Osteoblast (primary cell): Measurements from ENCODE around the gene SCN8A. TPM values are rescaled to one million over a fixed set of nuclear protein-coding genes. Genes with fewer than 3 reads are reported as not detected.

Source experiments
- DNase-seq: peaks from one replicate; pipeline ENCODE4 v3.0.0; 2011; ENCODE audit warnings: low spot score, mixed read lengths; ENCODE audit not compliant: insufficient read length; ENCODE audit errors: missing footprints
- H2AFZ ChIP-seq: 2 replicates; pipeline ENCODE4 v1.6.0; 2011; ENCODE audit warnings: mild to moderate bottlenecking, low read length
- H3K27ac ChIP-seq: 2 replicates; pipeline ENCODE4 v1.5.1; 2011; ENCODE audit warnings: mild to moderate bottlenecking, low read depth, low read length, moderate library complexity
- H3K27me3 ChIP-seq: 2 replicates; pipeline ENCODE4 v1.6.0; 2012; ENCODE audit warnings: mild to moderate bottlenecking, control low read depth, inconsistent platforms, low read length, moderate library complexity; ENCODE audit not compliant: insufficient read depth
- H3K36me3 ChIP-seq: 2 replicates; pipeline ENCODE4 v1.5.1; 2011; ENCODE audit warnings: mild to moderate bottlenecking, low read length, control low read depth, moderate library complexity; ENCODE audit not compliant: insufficient read depth
- H3K4me1 ChIP-seq: 2 replicates; pipeline ENCODE4 v1.5.1; 2011; ENCODE audit warnings: mild to moderate bottlenecking, low read length, control low read depth, moderate library complexity; ENCODE audit not compliant: insufficient read depth
- H3K4me2 ChIP-seq: 2 replicates; pipeline ENCODE4 v1.6.0; 2011; ENCODE audit warnings: mild to moderate bottlenecking, low read length; ENCODE audit not compliant: insufficient read depth
- H3K4me3 ChIP-seq: fragments of 200-600 bp; sonication (generic); 3 replicates; pipeline ENCODE4 v1.5.1; 2012; ENCODE audit warnings: mild to moderate bottlenecking, low read length, inconsistent platforms; ENCODE audit not compliant: insufficient read depth
- H3K79me2 ChIP-seq: 2 replicates; pipeline ENCODE4 v1.6.0; 2012; ENCODE audit warnings: mild to moderate bottlenecking, low read length, control low read depth, inconsistent platforms; ENCODE audit not compliant: insufficient read depth
- H3K9me3 ChIP-seq: 2 replicates; pipeline ENCODE4 v1.5.1; 2011; ENCODE audit warnings: low read depth, low read length, control low read depth
- H4K20me1 ChIP-seq: 2 replicates; pipeline ENCODE4 v1.6.0; 2012; ENCODE audit warnings: mild to moderate bottlenecking, low read length, control low read depth; ENCODE audit not compliant: insufficient read depth
- CTCF ChIP-seq: IDR thresholded peaks from 2 replicates; pipeline ENCODE4 v1.5.1; 2011; ENCODE audit warnings: mild to moderate bottlenecking, low read depth, low read length, moderate library complexity; ENCODE audit errors: extremely low read depth
- total RNA-seq: library from RNA; depleted of rRNA; stranded (reverse); fragments of >200 nt; gene quantifications from 2 replicates; pipeline ENCODE4 v1.2.3, GENCODE V29; 2012

Gene SCN8A
- 24.5 and 26.4 TPM in 2 replicates for total RNA-seq

GRCh38 chr12:51591016-51591901 lies at the start of gene SCN8A:
Gene SCN8A (plus strand): TSS chr12:51591233. CDS start chr12:51662818, 71,585 bp downstream.
- H3K27me3 ChIP-seq = no peaks in the 10 kb centered on the region
- H3K36me3 ChIP-seq = no peaks in the 10 kb centered on the region
- H3K79me2 ChIP-seq = peaks cover 49% of the 10 kb centered on the region
- no peaks in the 10 kb centered on the region for H3K9me3 ChIP-seq
- peak within 1 kb of the TSS; percentile 56 for H3K27ac ChIP-seq
- H3K4me2 ChIP-seq = peak within 1 kb of the TSS; percentile 87
- TF ChIP-seq CTCF = no peak
- peak; percentile 94 for DNase-seq
- H4K20me1 ChIP-seq = peaks cover 38% of the 10 kb centered on the region
- peaks cover 6% of the 10 kb centered on the region for H3K4me1 ChIP-seq
- H2AFZ ChIP-seq = peak within 1 kb of the TSS; percentile 94
- H3K4me3 ChIP-seq = peak within 1 kb of the TSS; percentile 88

- no peak overlapping the region for H3K4me3 ChIP-seq
- H3K79me2 ChIP-seq = no peaks in the 10 kb centered on the region
Measured at GRCh38 chr12:51546097-51546496, 44.9 kb upstream of the SCN8A start.

GRCh38 chr12:51547606-51548005 lies 43.4 kb upstream of the SCN8A start:
- TF ChIP-seq CTCF = no peak
- no peaks in the 10 kb centered on the region for H3K9me3 ChIP-seq
- H3K27ac ChIP-seq = no peak overlapping the region
- no peak overlapping the region for H2AFZ ChIP-seq
- H3K4me1 ChIP-seq = no peaks in the 10 kb centered on the region
- H3K79me2 ChIP-seq = no peaks in the 10 kb centered on the region
- no peaks in the 10 kb centered on the region for H3K36me3 ChIP-seq
- no peak overlapping the region for H3K4me2 ChIP-seq
- no peak for DNase-seq
- H3K4me3 ChIP-seq = no peak overlapping the region
- peaks cover 3% of the 10 kb centered on the region for H3K27me3 ChIP-seq
- H4K20me1 ChIP-seq = no peaks in the 10 kb centered on the region

More at GRCh38 chr12:51546097-51546496, 44.9 kb upstream of the SCN8A start:
- no peaks in the 10 kb centered on the region for H3K9me3 ChIP-seq
- H3K27ac ChIP-seq = no peak overlapping the region
- H4K20me1 ChIP-seq = no peaks in the 10 kb centered on the region
- H3K36me3 ChIP-seq = no peaks in the 10 kb centered on the region
- no peak overlapping the region for H2AFZ ChIP-seq
- TF ChIP-seq CTCF = no peak
- no peak for DNase-seq
- H3K27me3 ChIP-seq = peaks cover 3% of the 10 kb centered on the region
- H3K4me2 ChIP-seq = no peak overlapping the region
- no peaks in the 10 kb centered on the region for H3K4me1 ChIP-seq

- Histone ChIP-seq H3K4me3 (no peak overlapping the region), H3K4me2 (no peak overlapping the region), H3K36me3 (no peaks in the 10 kb centered on the region), H3K27me3 (peaks cover 3% of the 10 kb centered on the region), H3K9me3 (no peaks in the 10 kb centered on the region), H3K4me1 (no peaks in the 10 kb centered on the region), H2AFZ (no peak overlapping the region), H3K79me2 (no peaks in the 10 kb centered on the region), H4K20me1 (no peaks in the 10 kb centered on the region), H3K27ac (no peak overlapping the region)
- no peak for DNase-seq
- no peak for TF ChIP-seq CTCF
Measured at GRCh38 chr12:51548241-51548640, 42.8 kb upstream of the SCN8A start.
